Tibial nerve (tissue), 4 donors: ENCODE results near the gene CHN2. TPM values are rescaled to one million over a fixed set of nuclear protein-coding genes. Genes with fewer than 3 reads are reported as not detected.

Source experiments
- DNase-seq, 2 donors: peaks; one replicate each; pipeline ENCODE4 v3.0.0-alpha.2; 2019; ENCODE audit warnings: low spot score in 2 of 2
- H3K27ac ChIP-seq, 4 donors: fragments of 200-600 bp; sonication (generic) in 3 of 4; one replicate each; pipeline ENCODE4 v1.5.1; 2017 to 2019; ENCODE audit warnings: mild to moderate bottlenecking in 1 of 4
- H3K27me3 ChIP-seq, 2 donors: fragments of 200-600 bp; sonication (generic) in 1 of 2; one replicate each; pipeline versions ENCODE4 v1.5.1 to v1.6.0; 2017 to 2019
- H3K36me3 ChIP-seq, 3 donors: fragments of 200-600 bp; sonication (generic); one replicate each; pipeline ENCODE4 v1.5.1; 2018 to 2019
- H3K4me1 ChIP-seq, 4 donors: fragments of 200-600 bp; sonication (generic) in 3 of 4; one replicate each; pipeline ENCODE4 v1.5.1; 2017 to 2019
- H3K4me3 ChIP-seq, 4 donors: fragments of 200-600 bp; sonication (generic) in 3 of 4; one replicate each; pipeline ENCODE4 v1.5.1; 2017 to 2019; ENCODE audit warnings: mild to moderate bottlenecking in 1 of 4, moderate library complexity in 1 of 4
- H3K9me3 ChIP-seq, 4 donors: fragments of 200-600 bp; sonication (generic) in 3 of 4; one replicate each; pipeline ENCODE4 v1.5.1; 2017 to 2019
- CTCF ChIP-seq, 5 experiments: fragments of 200-600 bp in 3 of 5; fragments of 450-650 bp in 2 of 5; sonication (generic) in 3 of 5; IDR thresholded peaks; one replicate each; pipeline ENCODE4 v1.5.1; 2016 to 2019; ENCODE audit warnings: antibody characterized with exemption in 5 of 5, mild to moderate bottlenecking in 3 of 5, moderate library complexity in 2 of 5
- EP300 ChIP-seq, 2 donors: sonication (generic); formaldehyde crosslinking; IDR thresholded peaks; one replicate each; pipeline ENCODE4 v1.6.1; 2017; ENCODE audit warnings: antibody characterized with exemption in 2 of 2, mild to moderate bottlenecking in 1 of 2
- POLR2A ChIP-seq, 2 donors: fragments of 450-650 bp; IDR thresholded peaks; one replicate each; pipeline ENCODE4 v1.6.1; 2017; ENCODE audit warnings: antibody characterized with exemption in 2 of 2, mild to moderate bottlenecking in 2 of 2, moderate library complexity in 2 of 2
- WGBS, 2 donors: methylation state at CpG; one replicate each; pipeline ENCODE4 v1.1.5; 2018; 5-methylcytosine and 5-hydroxymethylcytosine counted together
- total RNA-seq, 4 donors: library from RNA; depleted of rRNA; stranded (reverse); fragments of >200 nt; gene quantifications; one replicate each; pipeline ENCODE4 v1.1.0, GENCODE V29; 2016

The CHN2 gene
- total RNA-seq, 4 donors from 2014 or later: 3.9 to 12.6 (median 7.0) TPM

GRCh38 chr7:29416276-29416937 is 221.8 kb downstream of the CHN2 start:
- Histone ChIP-seq H3K27ac (no peak overlapping the region), H3K4me1 (no peaks in the 10 kb centered on the region), H3K9me3 (no peaks in the 10 kb centered on the region), H3K4me3 (no peak overlapping the region), H3K27me3 (no peaks in the 10 kb centered on the region), H3K36me3 (no peaks in the 10 kb centered on the region)
- TF ChIP-seq POLR2A (IDR thresholded peaks at IDR 0.05): no peak
- TF ChIP-seq CTCF (IDR thresholded peaks at IDR 0.05): no peak
- no peak for TF ChIP-seq EP300 (IDR thresholded peaks at IDR 0.05)
- 79 to 85% methylated on average over 10 of the region's 10 CpGs for WGBS, 2 donors
- no peak for DNase-seq

DNA sequence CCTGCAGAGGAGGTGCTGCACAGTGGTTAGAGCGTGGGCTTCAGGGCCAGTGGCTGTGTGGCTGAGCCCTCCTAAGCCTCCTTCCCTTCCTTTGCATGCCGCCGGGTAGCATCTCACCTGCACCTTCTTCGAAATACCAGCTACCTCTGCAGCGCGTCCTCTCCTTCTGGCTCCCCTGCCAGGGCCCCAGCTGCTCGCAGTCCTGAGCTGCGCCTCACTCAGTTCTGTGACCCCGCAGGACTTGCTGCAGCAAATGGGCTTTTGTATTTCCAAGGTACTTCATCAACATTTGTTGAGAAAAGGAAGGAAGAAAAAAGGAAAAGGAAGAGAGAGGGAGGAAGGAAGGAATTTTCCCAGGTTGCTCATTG is 222.3 kb downstream of the CHN2 start:
- no peak overlapping the region for H3K4me3 ChIP-seq
- DNase-seq: no peak
- 94 to 96% methylated on average over 9 of the region's 9 CpGs for WGBS, 2 donors
- H3K27me3 ChIP-seq: no peaks in the 10 kb centered on the region
- TF ChIP-seq POLR2A (IDR thresholded peaks at IDR 0.05): no peak
- no peak for TF ChIP-seq EP300 (IDR thresholded peaks at IDR 0.05)
- TF ChIP-seq CTCF (IDR thresholded peaks at IDR 0.05): no peak
- no peaks in the 10 kb centered on the region for H3K36me3 ChIP-seq
- H3K9me3 ChIP-seq: no peaks in the 10 kb centered on the region
- no peak overlapping the region for H3K27ac ChIP-seq
- H3K4me1 ChIP-seq: no peaks in the 10 kb centered on the region

GRCh38 chr7:29418056-29418455 is 223.5 kb downstream of the CHN2 start:
- no peak for DNase-seq
- Histone ChIP-seq H3K36me3 (no peaks in the 10 kb centered on the region), H3K4me1 (no peaks in the 10 kb centered on the region), H3K27ac (no peak overlapping the region), H3K9me3 (no peaks in the 10 kb centered on the region), H3K27me3 (no peaks in the 10 kb centered on the region), H3K4me3 (no peak overlapping the region)
- 93 to 95% methylated on average over 12 of the region's 12 CpGs for WGBS, 2 donors
- TF ChIP-seq CTCF (IDR thresholded peaks at IDR 0.05): no peak
- TF ChIP-seq EP300 (IDR thresholded peaks at IDR 0.05): no peak
- no peak for TF ChIP-seq POLR2A (IDR thresholded peaks at IDR 0.05)

GRCh38 chr7:29418651-29419050 is 224.1 kb downstream of the CHN2 start:
- TF ChIP-seq CTCF (IDR thresholded peaks at IDR 0.05): no peak
- Histone ChIP-seq H3K4me1 (no peaks in the 10 kb centered on the region), H3K9me3 (no peaks in the 10 kb centered on the region), H3K27me3 (no peaks in the 10 kb centered on the region), H3K27ac (no peak overlapping the region), H3K4me3 (no peak overlapping the region), H3K36me3 (no peaks in the 10 kb centered on the region)
- DNase-seq: no peak
- 88 to 93% methylated on average over 6 of the region's 6 CpGs for WGBS, 2 donors

DNA sequence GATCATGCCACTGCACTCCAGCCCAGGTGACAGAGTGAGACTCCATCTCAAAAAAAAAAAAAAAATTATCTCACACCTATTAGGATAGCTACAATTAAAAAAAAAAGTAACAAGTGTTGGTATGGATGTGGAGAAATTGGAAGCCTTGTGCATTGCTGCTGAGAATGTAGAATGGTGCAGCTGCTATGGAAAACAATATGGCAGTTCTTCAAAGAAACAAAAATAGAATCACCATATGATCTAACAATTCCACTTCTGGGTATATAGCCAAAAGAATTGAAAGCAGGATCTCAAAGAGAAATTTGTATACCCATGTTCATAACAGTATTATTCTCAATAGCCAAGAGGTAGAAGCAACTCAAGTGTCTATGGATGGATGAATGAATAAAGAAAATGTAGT is 225.4 kb downstream of the CHN2 start:
- H3K9me3 ChIP-seq: no peaks in the 10 kb centered on the region
- H3K27me3 ChIP-seq: no peaks in the 10 kb centered on the region
- H3K36me3 ChIP-seq: no peaks in the 10 kb centered on the region
- DNase-seq: no peak
- TF ChIP-seq POLR2A (IDR thresholded peaks at IDR 0.05) (no peak), CTCF (IDR thresholded peaks at IDR 0.05) (no peak), EP300 (IDR thresholded peaks at IDR 0.05) (no peak)
- H3K27ac ChIP-seq: no peak overlapping the region
- no peak overlapping the region for H3K4me3 ChIP-seq
- H3K4me1 ChIP-seq: no peaks in the 10 kb centered on the region
